Myocyte (in vitro differentiated cells): ENCODE measurements around the gene RAB34. TPM values are rescaled to one million over a fixed set of nuclear protein-coding genes. Genes with fewer than 3 reads are reported as not detected.
"Not testable (repeated sequence)": the region's sequence is repeated elsewhere in the genome, so short reads cannot be mapped to it uniquely, and the experiment has no call there.

ENCODE experiments used
- DNase-seq: peaks from one replicate; pipeline ENCODE4 v3.0.0-alpha.2; 2012; ENCODE audit warnings: low read depth
- total RNA-seq: library from RNA; depleted of rRNA; stranded (reverse); fragments of >200 nt; gene quantifications from 2 replicates; pipeline ENCODE4 v1.2.3, GENCODE V29; 2014

Gene RAB34
- total RNA-seq, 1 donor from 2014 or later = 198 TPM

- peak; percentile 94 for DNase-seq
Measured at GRCh38 chr17:28728364-28729200, 10.9 kb upstream of the RAB34 start, which contains the start of gene NEK8. Gene NEK8, plus strand, starts transcription at chr17:28728788. Its CDS starts 26 bp downstream, at chr17:28728814.

GRCh38 chr17:28726627-28727491 is 9.2 kb upstream of the RAB34 start:
- peak; percentile 96 for DNase-seq

- peak; percentile 81 for DNase-seq
Measured at GRCh38 chr17:28726226-28726626, 8.6 kb upstream of the RAB34 start, which contains the start of gene TLCD1. Gene TLCD1, minus strand, starts transcription at chr17:28726233. Its CDS starts 136 bp downstream, at chr17:28726097.

- peak; percentile 58 for DNase-seq
Measured at GRCh38 chr17:28725660-28726225, 8.1 kb upstream of the RAB34 start.

- peak; percentile 53 for DNase-seq
Measured at GRCh38 chr17:28725166-28725659, 7.5 kb upstream of the RAB34 start.

- no peak for DNase-seq
Measured at GRCh38 chr17:28724500-28725165, 7.0 kb upstream of the RAB34 start.

GRCh38 chr17:28723836-28724499 is 6.3 kb upstream of the RAB34 start:
- not testable (repeated sequence) for DNase-seq

- DNase-seq = no peak
Measured at GRCh38 chr17:28723159-28723835, 5.6 kb upstream of the RAB34 start.

GRCh38 chr17:28722417-28723158 is 4.9 kb upstream of the RAB34 start:
- DNase-seq = no peak

GRCh38 chr17:28720997-28721329 is 3.3 kb upstream of the RAB34 start:
- DNase-seq = not testable (repeated sequence)

GRCh38 chr17:28720247-28720996 is 2.8 kb upstream of the RAB34 start:
- no peak for DNase-seq

- no peak for DNase-seq
Measured at GRCh38 chr17:28719021-28719433, 1.4 kb upstream of the RAB34 start.

GRCh38 chr17:28718333-28719020 is 809 bp upstream of the RAB34 start:
- DNase-seq = no peak

- peak; percentile 34 for DNase-seq
Measured at GRCh38 chr17:28716740-28717577, 709 bp downstream of the RAB34 start.

GRCh38 chr17:28715217-28715616 is 2.5 kb downstream of the RAB34 start:
- no peak for DNase-seq

- DNase-seq = no peak
Measured at GRCh38 chr17:28714281-28714680, 3.4 kb downstream of the RAB34 start.
